ENCODE data around the gene RPL27. TPM values are rescaled to one million over a fixed set of nuclear protein-coding genes. Genes with fewer than 3 reads are reported as not detected.

Gene RPL27
- total and polyA plus RNA-seq, 2 of the 4 experiments (the other 2 are of a cell fraction): 1,595 to 2,806 TPM

- Histone ChIP-seq H3K27me3 (ENCODE audit: control insufficient read depth, insufficient read depth, low read length) (no peaks in the 10 kb centered on the region), H3K56ac (ENCODE audit: extremely low read depth, insufficient read depth, low read length) (peak within 1 kb of the TSS; percentile 75), H2BK120ac (ENCODE audit: low read depth, low read length) (peak within 1 kb of the TSS; percentile 58), H3K79me1 (ENCODE audit: low read depth in 1 of 2, low read length in 2 of 2) (peaks cover 18 to 36% of the 10 kb centered on the region in 2 experiments), H3K23ac (ENCODE audit: low read depth, low read length) (peak within 1 kb of the TSS; percentile 52), H3K9me3 (ENCODE audit: control insufficient read depth, insufficient read depth, low read length) (no peaks in the 10 kb centered on the region), H4K5ac (ENCODE audit: low read depth, low read length) (peak within 1 kb of the TSS; percentile 86), H4K91ac (ENCODE audit: insufficient read depth, low read depth, low read length) (peak within 1 kb of the TSS; percentile 77), H2BK15ac (ENCODE audit: low read depth, low read length) (peak within 1 kb of the TSS; percentile 1; the same call in 1 of the 3 replicates), H3K4me2 (ENCODE audit: low read depth, low read length) (peak within 1 kb of the TSS; percentile 79), H3K36me3 (ENCODE audit: control insufficient read depth, insufficient read depth, low read length) (peaks cover 15% of the 10 kb centered on the region), H3K9me1 (ENCODE audit: insufficient read depth, low read length) (no peaks in the 10 kb centered on the region), H3K4ac (ENCODE audit: low read depth, low read length) (peak within 1 kb of the TSS; percentile 84), H2BK20ac (ENCODE audit: low read depth, low read length) (no peak within 1 kb of the TSS; the same call in 1 of the 2 replicates), H4K20me1 (ENCODE audit: insufficient read depth, low read length) (no peaks in the 10 kb centered on the region), H3K4me3 (ENCODE audit: insufficient read depth, low read depth, low read length) (peak within 1 kb of the TSS; percentile 74), H3K27ac (ENCODE audit: insufficient read depth, low read length) (peak within 1 kb of the TSS; percentile 81), H2AK9ac (replicated peaks; ENCODE audit: low read depth, low read length, poor library complexity) (peak within 1 kb of the TSS; percentile 84), H3K14ac (replicated peaks; ENCODE audit: low read depth, low read length) (peak within 1 kb of the TSS; percentile 83), H4K8ac (ENCODE audit: low read depth in 2 of 2, low read length in 2 of 2) (peak within 1 kb of the TSS; percentile 66 to 93), H3K9ac (ENCODE audit: low read depth, low read length) (peak within 1 kb of the TSS; percentile 91), H3K18ac (ENCODE audit: low read depth, low read length) (peak within 1 kb of the TSS; percentile 49), H2AK5ac (ENCODE audit: low read depth, low read length) (peak within 1 kb of the TSS; percentile 76), H2AFZ (replicated peaks; ENCODE audit: low read length, poor library complexity) (peak within 1 kb of the TSS; percentile 94), H2BK5ac (ENCODE audit: low read depth, low read length, poor library complexity, severe bottlenecking) (peak within 1 kb of the TSS; percentile 67), H3K4me1 (ENCODE audit: control insufficient read depth, insufficient read depth, low read length) (peaks cover 4% of the 10 kb centered on the region)
- in situ Hi-C loops (cut with MboI; ENCODE audit: low sequenced_read_pairs): loop anchor here (25.0 kb wide), 1 partner anchor 98 kb away; no protein-coding TSS in a partner anchor
- ChIA-PET POLR2A (ENCODE audit: unreplicated experiment) (no interaction called here), CTCF (no interaction called here)
- no TSS peak for BruUV-seq (replicated peaks)
- TF ChIP-seq CEBPB (IDR thresholded peaks at IDR 0.05; ENCODE audit: low read depth, low read length) (no peak), BHLHE40 (IDR thresholded peaks at IDR 0.05; ENCODE audit: low read depth, low read length) (0 out of 2 replicates have a peak, but pooled peaks have one; percentile 24), RAD21 (IDR thresholded peaks at IDR 0.05; ENCODE audit: low read length) (peak; percentile 1; the same call in 1 of the 2 replicates), MXI1 (IDR thresholded peaks at IDR 0.05; ENCODE audit: borderline replicate concordance, low read depth, low read length) (peak; percentile 79), POLR2A (IDR thresholded peaks at IDR 0.05; ENCODE audit: low read depth, low read length) (peak; percentile 80)
- peak; percentile 97 for ATAC-seq (ENCODE audit: low read depth)
- 2% methylated on average over 9 of the region's 43 CpGs; no CpG with 5 or more reads in 1 of the 2 experiments for WGBS, 2 experiments (ENCODE audit: extremely low coverage in 2 of 2, insufficient read length in 1 of 2)
- peak; percentile 95 for DNase-seq
- dilution Hi-C loops (cut with HindIII; ENCODE audit: low sequenced_read_pairs, unreplicated experiment): no loop called here
- intact Hi-C loops (cut with micrococcal nuclease): no loop called here
These were observed 33.9 kb upstream of the RPL27 start, which contains the start of gene AARSD1 for GRCh38 chr17:42964161-42964932. AARSD1 (minus strand) TSS chr17:42964454; CDS start chr17:42964440, 14 bp downstream.

Data from IMR-90 (cell line).